ENCODE results near the gene PSMD13.
A peak's percentile ranks its signal among the peaks of the same experiment; 100 is the strongest.

Gene PSMD13

DNA sequence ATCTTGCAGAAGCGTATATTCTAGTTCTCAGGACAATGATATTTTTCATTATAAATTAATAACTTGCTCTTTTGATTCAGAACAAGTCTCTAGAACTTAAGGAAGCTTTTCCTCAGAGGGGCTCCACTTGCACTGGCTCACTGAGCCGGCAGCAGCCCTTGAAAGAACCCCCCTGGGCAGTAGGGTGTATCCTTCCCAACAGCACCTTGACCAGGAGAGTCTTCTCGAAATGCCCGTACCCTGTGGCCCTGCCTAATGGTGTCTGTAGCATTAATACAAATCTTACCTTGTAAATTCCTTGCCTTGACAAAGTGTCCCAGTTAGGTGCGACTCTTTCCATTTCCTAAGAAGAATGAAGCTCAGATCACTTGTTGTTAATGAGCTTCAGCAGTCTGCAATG is 13.5 kb downstream of the PSMD13 start:
- no peak overlapping the region for H3K9ac ChIP-seq (ENCODE audit: low read length)
- no peaks in the 10 kb centered on the region for H3K9me2 ChIP-seq (ENCODE audit: low read depth, low read length)
- no peaks in the 10 kb centered on the region for H3K4me1 ChIP-seq (ENCODE audit: insufficient read depth, low read length, severe bottlenecking)
- no peaks in the 10 kb centered on the region for H3K9me3 ChIP-seq (ENCODE audit: low read length)
- no peaks in the 10 kb centered on the region for H4K20me1 ChIP-seq (ENCODE audit: insufficient read depth, low read length)
- no peaks in the 10 kb centered on the region for H3K79me2 ChIP-seq (ENCODE audit: insufficient read depth, low read length)
- H3K4me3 ChIP-seq (ENCODE audit: low read depth, low read length, poor library complexity, severe bottlenecking) = no peak overlapping the region
- no peak overlapping the region for H2AFZ ChIP-seq (ENCODE audit: low read length)
- TF ChIP-seq EZH2 (IDR thresholded peaks at IDR 0.05; ENCODE audit: borderline replicate concordance, low read length) (no peak), CTCF (IDR thresholded peaks at IDR 0.05; ENCODE audit: low read length) (no peak)
- H3K27me3 ChIP-seq (ENCODE audit: insufficient read depth, low read length) = no peaks in the 10 kb centered on the region
- no peak overlapping the region for H3K4me2 ChIP-seq (ENCODE audit: low read length)
- H3K36me3 ChIP-seq (ENCODE audit: insufficient read depth, low read length) = peaks cover 81% of the 10 kb centered on the region
- H3F3A ChIP-seq (ENCODE audit: insufficient read depth, low read length) = no peaks in the 10 kb centered on the region
- H3K27ac ChIP-seq (ENCODE audit: low read depth, low read length, poor library complexity, severe bottlenecking) = peak overlapping the region; percentile 4

GRCh38 chr11:250740-251299 is 14.0 kb downstream of the PSMD13 start:
- Histone ChIP-seq H3K27me3 (ENCODE audit: insufficient read depth, low read length) (no peaks in the 10 kb centered on the region), H3K9me3 (ENCODE audit: low read length) (no peaks in the 10 kb centered on the region), H3F3A (ENCODE audit: insufficient read depth, low read length) (no peaks in the 10 kb centered on the region), H3K27ac (ENCODE audit: low read depth, low read length, poor library complexity, severe bottlenecking) (peak overlapping the region; percentile 4), H3K36me3 (ENCODE audit: insufficient read depth, low read length) (peaks cover 76% of the 10 kb centered on the region), H3K9me2 (ENCODE audit: low read depth, low read length) (no peaks in the 10 kb centered on the region), H3K9ac (ENCODE audit: low read length) (no peak overlapping the region), H4K20me1 (ENCODE audit: insufficient read depth, low read length) (no peaks in the 10 kb centered on the region), H3K4me1 (ENCODE audit: insufficient read depth, low read length, severe bottlenecking) (no peaks in the 10 kb centered on the region), H3K4me3 (ENCODE audit: low read depth, low read length, poor library complexity, severe bottlenecking) (no peak overlapping the region), H3K79me2 (ENCODE audit: insufficient read depth, low read length) (no peaks in the 10 kb centered on the region), H2AFZ (ENCODE audit: low read length) (no peak overlapping the region), H3K4me2 (ENCODE audit: low read length) (no peak overlapping the region)
- TF ChIP-seq CTCF (IDR thresholded peaks at IDR 0.05; ENCODE audit: low read length) = peak; percentile 76
- no peak for TF ChIP-seq EZH2 (IDR thresholded peaks at IDR 0.05; ENCODE audit: borderline replicate concordance, low read length)

DNA sequence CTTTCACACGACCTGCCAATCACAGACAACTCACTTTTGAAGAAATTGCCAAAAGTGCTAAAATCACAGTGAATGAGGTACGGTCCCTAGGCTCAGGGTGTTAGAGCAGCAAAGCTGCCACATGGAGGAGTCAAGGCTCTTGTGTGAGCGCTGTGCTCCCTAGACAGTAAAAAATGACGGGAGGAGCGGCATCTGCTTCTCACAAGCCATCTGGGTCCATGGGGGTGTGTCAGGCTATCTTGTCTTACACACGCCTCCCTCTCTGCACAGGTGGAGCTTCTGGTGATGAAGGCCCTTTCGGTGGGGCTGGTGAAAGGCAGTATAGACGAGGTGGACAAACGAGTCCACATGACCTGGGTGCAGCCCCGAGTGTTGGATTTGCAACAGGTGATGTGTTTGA is 14.8 kb downstream of the PSMD13 start:
- Histone ChIP-seq H3K27me3 (ENCODE audit: insufficient read depth, low read length) (no peaks in the 10 kb centered on the region), H4K20me1 (ENCODE audit: insufficient read depth, low read length) (no peaks in the 10 kb centered on the region), H3F3A (ENCODE audit: insufficient read depth, low read length) (no peaks in the 10 kb centered on the region), H3K9ac (ENCODE audit: low read length) (no peak overlapping the region), H3K79me2 (ENCODE audit: insufficient read depth, low read length) (no peaks in the 10 kb centered on the region), H2AFZ (ENCODE audit: low read length) (no peak overlapping the region), H3K4me2 (ENCODE audit: low read length) (no peak overlapping the region), H3K4me1 (ENCODE audit: insufficient read depth, low read length, severe bottlenecking) (no peaks in the 10 kb centered on the region), H3K9me2 (ENCODE audit: low read depth, low read length) (no peaks in the 10 kb centered on the region), H3K36me3 (ENCODE audit: insufficient read depth, low read length) (peaks cover 69% of the 10 kb centered on the region), H3K27ac (ENCODE audit: low read depth, low read length, poor library complexity, severe bottlenecking) (no peak overlapping the region), H3K9me3 (ENCODE audit: low read length) (no peaks in the 10 kb centered on the region), H3K4me3 (ENCODE audit: low read depth, low read length, poor library complexity, severe bottlenecking) (no peak overlapping the region)
- TF ChIP-seq EZH2 (IDR thresholded peaks at IDR 0.05; ENCODE audit: borderline replicate concordance, low read length) (no peak), CTCF (IDR thresholded peaks at IDR 0.05; ENCODE audit: low read length) (peak; percentile 33; the same call in 1 of the 2 replicates)

Data from OCI-LY1 (cell line).